Endothelial cell of umbilical vein (primary cell): ENCODE measurements around the gene IDUA. TPM values are rescaled to one million over a fixed set of nuclear protein-coding genes. Genes with fewer than 3 reads are reported as not detected.

Source experiments
- BruUV-seq: library from RNA; stranded (reverse); fragments of 400-500 nt; replicated peaks from 2 replicates; lab custom pipeline; 2021; lab: Mats Ljungman, UMichigan
- CTCF ChIA-PET: fragments of 300-600, 350-600 bp; sonication (Branson Sonifier 250); formaldehyde crosslinking; loops from one replicate; lab custom pipeline; 2021; ENCODE audit warnings: antibody characterized with exemption, inconsistent platforms; lab: Charles Lee
- POLR2A ChIA-PET: fragments of 300-600, 350-600 bp; sonication (Branson Sonifier 250); formaldehyde crosslinking; loops from one replicate; lab custom pipeline; 2021; ENCODE audit warnings: antibody characterized with exemption, inconsistent platforms; lab: Charles Lee
- DNase-seq: peaks from one replicate; pipeline ENCODE4 v3.0.0-alpha.2; 2011; ENCODE audit warnings: low read depth, low spot score
- FAIRE-seq: peaks from 2 replicates; lab custom pipeline; 2011; peaks lifted over from hg19 to GRCh38; lab: Jason Lieb, UNC
- H2AFZ ChIP-seq: 2 replicates; pipeline ENCODE4 v1.6.0; 2012; ENCODE audit warnings: low read depth, low read length, control low read depth, inconsistent platforms
- H3K27ac ChIP-seq: 2 replicates; pipeline ENCODE4 v1.5.1; 2011; ENCODE audit warnings: low read depth, mild to moderate bottlenecking, control low read depth, low read length, moderate library complexity; ENCODE audit not compliant: insufficient read depth
- H3K27me3 ChIP-seq, 2 experiments: 2 replicates each; pipeline versions ENCODE4 v1.6.0 to v1.6.1; 2011; ENCODE audit warnings: low read length in 2 of 2, mixed read lengths in 1 of 2; ENCODE audit not compliant: control insufficient read depth in 2 of 2, insufficient read depth in 2 of 2
- H3K36me3 ChIP-seq, 2 experiments: 2 replicates in 1 of 2; 3 replicates in 1 of 2; pipeline ENCODE4 v1.5.1; 2011; ENCODE audit warnings: low read length in 2 of 2, mild to moderate bottlenecking in 1 of 2, moderate library complexity in 1 of 2; ENCODE audit not compliant: control insufficient read depth in 2 of 2, insufficient read depth in 2 of 2; ENCODE audit errors: extremely low read depth in 1 of 2
- H3K4me1 ChIP-seq: 3 replicates; pipeline ENCODE4 v1.5.1; 2011; ENCODE audit warnings: mild to moderate bottlenecking, low read length; ENCODE audit not compliant: control insufficient read depth, insufficient read depth; ENCODE audit errors: extremely low read depth
- H3K4me2 ChIP-seq: 2 replicates; pipeline ENCODE4 v1.6.1; 2011; ENCODE audit warnings: low read length, control low read depth, mixed read lengths; ENCODE audit not compliant: insufficient read depth
- H3K4me3 ChIP-seq, 3 experiments: fragments of 200-600 bp in 1 of 3; sonication (generic), shearing (Covaris generic) in 1 of 3; replicated peaks in 1 of 3; 2 replicates each; pipeline ENCODE4 v1.5.1; 2011 to 2016; ENCODE audit warnings: control low read depth in 3 of 3, low read length in 3 of 3, mild to moderate bottlenecking in 2 of 3, inconsistent platforms in 1 of 3, low read depth in 1 of 3, moderate library complexity in 1 of 3; ENCODE audit not compliant: insufficient read depth in 1 of 3
- H3K79me2 ChIP-seq: 2 replicates; pipeline ENCODE4 v1.6.0; 2012; ENCODE audit warnings: low read length, inconsistent platforms; ENCODE audit not compliant: control insufficient read depth, insufficient read depth
- H3K9ac ChIP-seq: replicated peaks from 2 replicates; pipeline ENCODE3; 2011; ENCODE audit warnings: low read length, control low read depth; ENCODE audit not compliant: insufficient read depth; ENCODE audit errors: extremely low read depth
- H3K9me1 ChIP-seq: replicated peaks from 3 replicates; pipeline ENCODE4 v1.6.0; 2011; ENCODE audit warnings: mild to moderate bottlenecking, low read length; ENCODE audit not compliant: control insufficient read depth, insufficient read depth; ENCODE audit errors: extremely low read depth
- H3K9me3 ChIP-seq: replicated peaks from 2 replicates; pipeline ENCODE4 v1.5.1; 2012; ENCODE audit warnings: low read length, inconsistent platforms; ENCODE audit not compliant: control insufficient read depth, insufficient read depth
- H4K20me1 ChIP-seq: replicated peaks from 2 replicates; pipeline ENCODE3; 2011; ENCODE audit warnings: mild to moderate bottlenecking, low read length; ENCODE audit not compliant: control insufficient read depth, insufficient read depth; ENCODE audit errors: extremely low read depth
- CTCF ChIP-seq, 2 donors: IDR thresholded peaks; 1 replicate in 1 of 2; 2 replicates in 1 of 2; pipeline ENCODE4 v1.5.1; 2011; ENCODE audit warnings: low read length in 2 of 2, mild to moderate bottlenecking in 2 of 2, moderate library complexity in 2 of 2, control low read depth in 1 of 2, inconsistent platforms in 1 of 2, low read depth in 1 of 2; ENCODE audit not compliant: insufficient read depth in 1 of 2; ENCODE audit errors: extremely low read depth in 1 of 2
- EZH2 ChIP-seq: IDR thresholded peaks from 2 replicates; pipeline ENCODE4 v1.6.1; 2012; ENCODE audit warnings: borderline replicate concordance, low read depth, mild to moderate bottlenecking, moderate library complexity, low read length, inconsistent platforms; ENCODE audit not compliant: severe bottlenecking
- FOS ChIP-seq: IDR thresholded peaks from 2 replicates; pipeline ENCODE4 v1.6.1; 2011; ENCODE audit warnings: mild to moderate bottlenecking, low read length, moderate library complexity, borderline replicate concordance; ENCODE audit not compliant: insufficient read depth
- GATA2 ChIP-seq: IDR thresholded peaks from 2 replicates; pipeline ENCODE4 v1.7.0; 2011; ENCODE audit warnings: low read depth, mild to moderate bottlenecking, moderate library complexity, mixed read lengths, low read length; ENCODE audit not compliant: insufficient read length, insufficient read depth
- JUN ChIP-seq: IDR thresholded peaks from 2 replicates; pipeline ENCODE4 v1.6.1; 2011; ENCODE audit warnings: borderline replicate concordance, low read depth; ENCODE audit not compliant: insufficient read length, insufficient read depth
- MYC ChIP-seq: IDR thresholded peaks from one replicate; pipeline ENCODE4 v1.6.1; 2011; ENCODE audit warnings: mild to moderate bottlenecking, low read depth, low read length
- POLR2A ChIP-seq: IDR thresholded peaks from 2 replicates; pipeline ENCODE4 v1.6.1; 2012; ENCODE audit warnings: low read depth, mild to moderate bottlenecking, control low read depth, low read length
- POLR2AphosphoS5 ChIP-seq: IDR thresholded peaks from 2 replicates; pipeline ENCODE4 v1.6.1; 2012; ENCODE audit warnings: low read depth, mild to moderate bottlenecking, control low read depth, low read length, moderate library complexity; ENCODE audit not compliant: insufficient read depth
- dilution Hi-C: fragments of 300-500 bp; cut with MboI; formaldehyde crosslinking; loops from one replicate; pipeline ENCODE4 v1.15.0; 2019; ENCODE audit warnings: low sequenced_read_pairs; ENCODE audit not compliant: extremely low pct_ligation_motif_present
- intact Hi-C: fragments of 100-400 bp; cut with micrococcal nuclease; formaldehyde crosslinking; loops from one replicate; pipeline ENCODE4 v1.10.0; 2022
- polyA plus RNA-seq, 4 experiments: library from polyadenylated mRNA; depleted of rRNA in 3 of 4; stranded (reverse) in 3 of 4; unstranded in 1 of 4; fragments of >200 nt; gene quantifications; 2 replicates each; pipeline versions ENCODE4 v1.2.1 to v1.2.3, GENCODE V29; 2011 to 2012; ENCODE audit warnings: missing spikeins in 1 of 4
- total RNA-seq: library from RNA; stranded (reverse); gene quantifications from 2 replicates; pipeline ENCODE4 v1.2.3, GENCODE V29; 2021
- TF ChIP-seq, protein P1 (sequence below): IDR thresholded peaks from 2 replicates; pipeline ENCODE4 v1.6.1; 2011; ENCODE audit not compliant: insufficient read depth, insufficient read length

Gene IDUA
- total and polyA plus RNA-seq, 2 donors (not counting 3 experiments of a cell fraction or from before 2014, with no cell fraction given) = 19.1 to 34.1 TPM

DNA sequence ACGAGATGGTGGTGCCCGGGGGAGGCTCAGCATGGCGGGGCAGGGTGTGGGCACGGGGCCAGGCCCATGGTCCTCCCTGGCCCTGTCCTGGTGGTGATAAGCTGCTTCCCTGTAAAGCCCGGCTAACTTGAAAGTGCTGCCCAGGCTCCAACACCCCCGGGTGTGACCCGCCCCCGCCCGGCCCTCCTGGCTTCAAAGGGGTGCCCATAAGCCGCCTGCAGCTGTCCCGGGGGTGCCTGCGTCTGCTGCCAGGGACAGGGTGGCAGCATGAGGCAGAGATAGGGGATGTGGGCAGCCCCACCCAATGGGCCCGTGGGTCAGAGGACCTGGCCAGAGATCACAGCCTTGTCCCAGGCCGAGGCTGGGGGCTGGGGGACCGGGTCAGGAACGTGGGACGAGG, 42.7 kb downstream of the IDUA start:
- ChIA-PET CTCF (no interaction called here), POLR2A (no interaction called here)
- Histone ChIP-seq H3K27ac (no peak overlapping the region), H3K27me3 (no peaks in the 10 kb centered on the region), H3K4me3 (no peak overlapping the region), H3K79me2 (no peaks in the 10 kb centered on the region), H2AFZ (no peak overlapping the region), H3K4me2 (no peak overlapping the region), H3K9ac (no peak overlapping the region), H4K20me1 (no peaks in the 10 kb centered on the region), H3K9me1 (no peaks in the 10 kb centered on the region), H3K36me3 (peaks cover 0 to 13% of the 10 kb centered on the region in 2 experiments), H3K9me3 (no peaks in the 10 kb centered on the region), H3K4me1 (no peaks in the 10 kb centered on the region)
- intact Hi-C loops = no loop called here
- DNase-seq = no peak
- FAIRE-seq = no peak
- BruUV-seq = no TSS peak
- TF ChIP-seq JUN (no peak), POLR2A (no peak), POLR2AphosphoS5 (no peak), MYC (no peak), FOS (no peak), CTCF (IDR thresholded peaks at IDR 0.05; ENCODE audit: extremely low read depth in 1 of 2, insufficient read depth in 1 of 2, low read depth in 1 of 2, low read length in 2 of 2) (no peak), EZH2 (no peak), GATA2 (no peak)
- TF ChIP-seq, protein P1, sequence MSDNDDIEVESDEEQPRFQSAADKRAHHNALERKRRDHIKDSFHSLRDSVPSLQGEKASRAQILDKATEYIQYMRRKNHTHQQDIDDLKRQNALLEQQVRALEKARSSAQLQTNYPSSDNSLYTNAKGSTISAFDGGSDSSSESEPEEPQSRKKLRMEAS = no peak
- dilution Hi-C loops = no loop called here
